Activated T-cell treated with anti-CD3 and anti-CD28 coated beads, Interleukin-2, amount 50 U/mL, for 48 hours (primary cell): Measurements from ENCODE around the gene TMEM170B.
"Not testable (repeated sequence)": the region's sequence is repeated elsewhere in the genome, so short reads cannot be mapped to it uniquely, and the experiment has no call there.

Source experiments
- DNase-seq, 2 experiments: peaks; one replicate each; pipeline ENCODE4 v3.0.0-alpha.2; 2020

The TMEM170B gene

GRCh38 chr6:11532097-11532496, 5.5 kb upstream of the TMEM170B start:
- no peak for DNase-seq

- DNase-seq: no peak
Measured at GRCh38 chr6:11534561-11534960, 3.0 kb upstream of the TMEM170B start.

- DNase-seq: peak in 1 of 2 experiments; percentile 22
Measured at GRCh38 chr6:11535801-11536230, 1.7 kb upstream of the TMEM170B start.

- peak in 1 of 2 experiments; percentile 22 for DNase-seq
Measured at GRCh38 chr6:11536795-11537194, 754 bp upstream of the TMEM170B start.

- peak; percentile 50 to 56 for DNase-seq
Measured at GRCh38 chr6:11538052-11538818, 686 bp downstream of the TMEM170B start.

- no peak for DNase-seq
Measured at GRCh38 chr6:11538819-11539468, 1.4 kb downstream of the TMEM170B start.

GRCh38 chr6:11542863-11543262, 5.3 kb downstream of the TMEM170B start:
- no peak for DNase-seq

- DNase-seq: no peak
Measured at GRCh38 chr6:11543919-11544518, 6.5 kb downstream of the TMEM170B start.

- not testable (repeated sequence) for DNase-seq
Measured at GRCh38 chr6:11547846-11548245, 10.3 kb downstream of the TMEM170B start.

- not testable (repeated sequence) for DNase-seq
Measured at GRCh38 chr6:11548578-11548977, 11.0 kb downstream of the TMEM170B start.

GRCh38 chr6:11551053-11551452, 13.5 kb downstream of the TMEM170B start:
- DNase-seq: no peak

- no peak for DNase-seq
Measured at GRCh38 chr6:11552442-11552841, 14.9 kb downstream of the TMEM170B start.

GRCh38 chr6:11553824-11554223, 16.3 kb downstream of the TMEM170B start:
- no peak for DNase-seq

GRCh38 chr6:11556309-11556708, 18.8 kb downstream of the TMEM170B start:
- no peak for DNase-seq

GRCh38 chr6:11563793-11564192, 26.2 kb downstream of the TMEM170B start:
- DNase-seq: no peak

GRCh38 chr6:11566609-11567008, 29.1 kb downstream of the TMEM170B start:
- no peak for DNase-seq

GRCh38 chr6:11571073-11571472, 33.5 kb downstream of the TMEM170B start:
- DNase-seq: no peak

- peak; percentile 43 to 51 for DNase-seq
Measured at GRCh38 chr6:11575408-11576033, 38.0 kb downstream of the TMEM170B start.

GRCh38 chr6:11580686-11581405, 43.3 kb downstream of the TMEM170B start:
- no peak for DNase-seq

- DNase-seq: no peak
Measured at GRCh38 chr6:11584244-11584643, 46.7 kb downstream of the TMEM170B start.

- DNase-seq: no peak
Measured at GRCh38 chr6:11585426-11586016, 48.0 kb downstream of the TMEM170B start.

- no peak for DNase-seq
Measured at GRCh38 chr6:11586117-11586516, 48.6 kb downstream of the TMEM170B start.
